Activated CD4-positive, CD25-positive, alpha-beta regulatory T cell treated with anti-CD3 and anti-CD28 coated beads, Interleukin-2, amount 50 U/mL, for 24 hours (primary cell): ENCODE measurements around the gene CD74.

Experiments
- ATAC-seq, 2 donors: fragments of 150-1000 bp; cut with Tn5 transposase; one replicate each; pipeline ENCODE4 v1.10.0; 2021; ENCODE audit warnings: mild to moderate bottlenecking in 1 of 2, moderate library complexity in 1 of 2

Gene CD74

GRCh38 chr5:150396267-150396666, 16.4 kb downstream of the CD74 start:
- ATAC-seq: no peak

DNA sequence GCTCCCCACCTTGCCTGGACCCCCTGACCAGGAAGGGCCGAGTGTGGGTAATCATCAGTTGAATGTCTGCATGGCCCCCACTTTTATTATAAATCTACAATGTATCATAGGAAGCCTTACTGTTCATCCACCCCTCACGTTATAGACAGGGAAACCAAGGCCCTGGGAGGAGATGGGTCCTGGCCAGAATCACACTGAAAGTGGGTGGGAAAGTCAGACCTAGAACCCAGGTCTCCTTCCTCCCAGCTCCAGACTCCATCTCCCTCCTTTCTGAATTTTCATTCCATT, 17.1 kb downstream of the CD74 start:
- ATAC-seq: no peak

GRCh38 chr5:150394912-150395687, 17.6 kb downstream of the CD74 start:
- ATAC-seq: no peak

DNA sequence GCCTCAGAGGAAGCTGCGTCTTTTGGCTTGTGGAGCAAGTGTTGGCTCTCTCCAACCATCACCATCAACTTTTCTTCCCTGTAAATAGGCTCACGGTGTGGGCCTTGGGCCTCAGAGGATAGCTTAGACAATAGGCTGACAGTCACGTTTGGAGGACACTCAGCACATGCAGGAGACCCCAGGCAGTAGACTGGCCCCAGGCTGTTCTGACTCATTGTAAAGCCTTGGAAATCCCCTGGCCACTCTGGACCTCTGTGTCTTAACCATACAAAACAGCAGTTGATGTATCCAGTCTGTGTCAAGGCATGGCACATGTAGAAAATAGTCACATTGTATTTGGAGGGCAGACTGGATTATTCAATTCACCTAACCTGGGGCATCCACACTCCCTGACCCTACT, 18.6 kb downstream of the CD74 start:
- peak; percentile 23 to 39 for ATAC-seq

GRCh38 chr5:150393096-150393645, 19.5 kb downstream of the CD74 start:
- no peak for ATAC-seq

DNA sequence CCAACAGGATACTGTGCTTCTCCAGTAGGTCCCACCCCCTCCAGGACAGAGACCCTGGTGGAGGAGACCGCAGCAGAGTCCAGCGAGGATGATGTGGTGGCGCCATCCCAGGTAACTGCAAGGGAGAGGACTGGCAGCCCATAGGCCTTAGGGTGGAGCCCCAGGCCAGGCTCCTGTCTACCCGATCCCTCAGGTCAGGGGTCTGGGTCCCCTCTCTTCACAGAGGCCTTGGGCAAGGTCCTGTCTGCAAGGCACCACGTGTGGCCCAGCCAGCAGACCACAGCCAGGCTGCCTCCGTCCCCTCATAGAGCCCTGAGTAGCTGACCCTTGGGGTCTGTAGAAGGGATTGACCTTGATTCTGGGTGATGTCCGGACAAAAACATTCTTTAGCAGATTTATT, 20.0 kb downstream of the CD74 start:
- ATAC-seq: no peak

GRCh38 chr5:150391986-150392385, 20.7 kb downstream of the CD74 start:
- no peak for ATAC-seq

- ATAC-seq: no peak
These were observed 21.5 kb downstream of the CD74 start for GRCh38 chr5:150391064-150391834.

DNA sequence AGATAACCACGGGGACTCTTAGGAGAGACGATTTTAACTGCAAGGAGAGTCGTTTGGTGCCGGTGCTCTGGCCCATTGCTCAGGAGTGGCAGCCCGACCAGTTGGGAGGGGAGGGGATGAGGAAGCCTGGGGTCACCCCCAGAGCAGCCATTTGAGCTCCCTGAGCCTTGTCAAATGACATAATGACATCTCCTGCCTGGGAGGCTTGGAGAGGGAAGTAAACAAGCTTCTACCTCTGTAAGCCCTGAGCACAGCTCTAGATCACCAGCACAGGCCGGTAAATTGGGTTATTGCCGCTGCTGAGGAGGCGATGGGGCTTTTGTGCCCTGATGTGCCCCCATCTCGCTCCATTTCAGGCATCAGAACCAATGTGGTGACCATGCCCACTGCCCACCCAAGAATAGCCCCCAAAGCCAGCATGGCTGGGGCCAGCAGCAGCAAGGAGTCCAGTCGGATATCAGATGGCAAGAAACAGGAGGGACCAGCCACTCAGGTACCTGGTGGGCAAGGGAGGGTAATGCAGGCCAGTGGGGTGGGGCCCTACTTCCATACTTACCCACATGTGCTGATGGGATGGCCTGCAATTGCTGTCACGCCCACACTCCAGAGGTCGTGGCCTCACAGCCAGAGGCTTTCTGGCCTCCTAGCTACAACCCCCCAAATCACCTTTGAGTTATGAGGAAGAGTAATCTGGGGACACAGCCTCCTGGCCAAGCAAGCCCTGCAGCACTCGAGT, 23.0 kb downstream of the CD74 start:
- no peak for ATAC-seq

DNA sequence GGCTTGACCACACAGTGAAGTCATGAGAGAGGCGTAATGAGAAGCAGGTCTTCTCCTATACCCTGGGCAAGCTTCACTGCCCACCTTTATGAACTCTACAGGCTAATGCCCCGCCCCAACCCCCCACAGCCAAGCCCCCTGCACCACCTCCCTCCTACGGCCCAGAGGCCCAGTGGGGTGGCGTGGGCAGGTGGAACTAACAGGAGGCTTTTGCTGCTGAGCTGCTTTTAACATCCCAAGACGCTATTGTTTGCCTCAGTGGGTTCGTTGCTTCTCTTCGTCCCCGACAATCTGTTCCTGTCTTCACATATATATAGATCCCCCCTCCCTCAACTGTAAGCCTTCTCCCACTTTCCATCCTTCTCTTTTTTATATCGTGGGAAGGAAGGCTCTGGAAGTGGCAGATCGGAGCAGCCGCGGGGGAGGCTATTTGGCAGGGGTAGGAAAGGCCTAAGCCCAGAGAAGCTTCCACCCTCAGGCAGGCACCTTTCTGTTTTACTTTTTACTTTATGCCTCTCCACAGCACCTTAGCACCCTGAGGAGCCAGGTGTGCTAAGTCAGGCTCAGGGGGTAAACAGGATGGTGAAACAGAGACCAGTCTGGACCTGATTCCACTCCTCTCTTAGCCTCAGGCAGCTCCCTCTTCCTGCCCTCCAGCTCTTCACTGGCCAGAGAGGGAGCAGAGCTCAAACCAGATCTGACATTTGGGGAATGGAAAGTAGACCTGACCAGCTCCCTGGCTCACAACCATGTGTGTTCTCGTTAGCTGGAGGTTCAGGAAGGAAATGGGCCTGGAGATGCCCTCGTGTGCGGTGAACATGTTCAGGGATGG, 26.5 kb downstream of the CD74 start:
- ATAC-seq: no peak

GRCh38 chr5:150384701-150385100, 28.0 kb downstream of the CD74 start:
- ATAC-seq: no peak

- no peak for ATAC-seq
These were observed 34.6 kb downstream of the CD74 start for GRCh38 chr5:150377964-150378694.

DNA sequence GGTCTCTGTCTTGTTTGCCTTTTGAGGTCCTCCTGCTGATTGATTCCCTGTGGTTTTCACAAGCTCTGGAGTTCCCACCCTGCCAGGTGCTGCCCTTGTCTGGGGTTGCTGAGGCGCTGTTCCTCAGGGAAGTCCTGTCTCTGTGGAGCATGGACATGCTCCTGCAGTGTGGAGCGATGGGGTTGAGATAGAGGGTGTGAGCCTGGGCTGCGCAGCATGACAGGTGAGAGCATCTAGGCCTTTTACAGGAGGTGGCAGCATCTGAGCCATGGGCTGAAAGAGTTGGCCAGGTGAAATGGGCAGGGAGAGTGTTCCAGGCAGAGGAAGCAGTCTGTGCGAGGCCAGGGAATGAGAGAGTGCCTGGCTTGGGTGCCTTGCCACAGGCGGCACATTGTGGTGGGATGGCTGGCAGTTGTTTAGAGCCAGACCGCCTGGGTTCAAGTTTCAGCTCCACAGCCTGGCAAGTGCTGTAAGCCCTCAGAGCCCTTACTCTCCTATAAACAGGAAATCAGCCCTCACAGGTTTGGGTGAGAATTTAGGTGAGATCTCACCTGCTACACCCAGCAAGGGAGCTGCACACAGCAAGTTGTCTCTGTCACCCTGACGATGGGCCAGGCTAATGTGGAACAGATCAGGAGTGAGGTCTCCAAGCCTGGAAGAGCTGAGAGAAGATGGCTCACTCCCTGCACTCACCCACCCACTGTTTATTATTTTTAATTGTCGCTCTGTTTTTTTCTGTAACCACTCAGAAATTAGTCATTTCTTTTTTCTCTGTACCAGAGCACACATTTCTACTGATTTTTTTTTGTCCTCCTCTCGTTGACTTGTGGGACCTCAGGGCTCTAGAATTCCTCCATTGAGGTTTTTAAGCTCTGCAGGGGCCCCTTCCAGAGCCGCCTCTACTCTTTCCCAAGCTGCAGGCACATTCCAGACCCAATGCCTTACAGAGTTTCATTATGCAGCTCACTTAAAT, 35.6 kb downstream of the CD74 start:
- no peak for ATAC-seq

DNA sequence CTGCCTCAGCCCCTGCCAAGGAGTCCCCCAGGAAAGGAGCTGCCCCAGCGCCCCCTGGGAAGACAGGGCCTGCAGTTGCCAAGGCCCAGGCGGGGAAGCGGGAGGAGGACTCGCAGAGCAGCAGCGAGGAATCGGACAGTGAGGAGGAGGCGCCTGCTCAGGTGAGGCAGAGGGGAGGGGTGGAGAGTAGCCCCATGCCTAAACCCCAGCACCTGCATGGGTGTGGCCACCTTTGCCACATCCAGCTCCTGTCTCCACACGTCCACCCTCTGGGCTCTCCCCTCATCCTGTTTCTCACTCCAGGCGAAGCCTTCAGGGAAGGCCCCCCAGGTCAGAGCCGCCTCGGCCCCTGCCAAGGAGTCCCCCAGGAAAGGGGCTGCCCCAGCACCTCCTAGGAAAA, 38.1 kb downstream of the CD74 start:
- ATAC-seq: no peak

DNA sequence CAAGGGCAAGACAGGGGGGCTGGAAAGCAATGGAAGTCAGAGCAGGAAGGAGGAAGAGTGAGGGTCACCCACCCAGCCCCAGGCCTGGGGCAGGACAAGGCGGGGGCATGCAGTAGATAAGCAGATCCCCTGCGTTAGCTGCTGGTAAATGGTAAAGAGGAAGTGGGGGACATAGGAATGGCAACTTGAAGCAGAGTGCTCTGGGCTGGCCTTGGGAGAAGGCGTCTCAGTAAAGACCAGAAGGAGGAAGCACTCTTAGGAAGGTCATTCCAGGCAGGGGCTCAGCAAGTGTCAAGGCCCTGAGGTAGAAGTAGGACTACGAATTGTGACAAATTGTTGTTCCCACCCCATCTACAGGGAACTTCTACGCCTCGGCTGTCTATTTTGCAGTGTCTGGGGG, 40.1 kb downstream of the CD74 start:
- no peak for ATAC-seq

DNA sequence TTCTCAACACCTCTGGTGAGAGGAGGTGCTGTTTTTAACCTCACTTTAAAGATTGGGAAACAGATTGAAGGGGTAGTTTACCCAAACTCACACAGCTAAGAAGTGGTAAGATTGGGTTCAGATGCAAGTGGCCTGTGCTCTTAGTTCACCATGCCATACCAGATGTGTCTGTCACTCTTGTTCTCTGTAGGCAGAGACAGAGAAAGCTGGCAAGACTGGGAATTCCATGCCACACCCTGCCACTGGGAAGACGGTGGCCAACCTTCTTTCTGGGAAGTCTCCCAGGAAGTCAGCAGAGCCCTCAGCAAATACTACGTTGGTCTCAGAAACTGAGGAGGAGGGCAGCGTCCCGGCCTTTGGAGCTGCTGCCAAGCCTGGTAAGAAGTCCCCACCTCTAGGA, 44.2 kb downstream of the CD74 start:
- no peak for ATAC-seq

DNA sequence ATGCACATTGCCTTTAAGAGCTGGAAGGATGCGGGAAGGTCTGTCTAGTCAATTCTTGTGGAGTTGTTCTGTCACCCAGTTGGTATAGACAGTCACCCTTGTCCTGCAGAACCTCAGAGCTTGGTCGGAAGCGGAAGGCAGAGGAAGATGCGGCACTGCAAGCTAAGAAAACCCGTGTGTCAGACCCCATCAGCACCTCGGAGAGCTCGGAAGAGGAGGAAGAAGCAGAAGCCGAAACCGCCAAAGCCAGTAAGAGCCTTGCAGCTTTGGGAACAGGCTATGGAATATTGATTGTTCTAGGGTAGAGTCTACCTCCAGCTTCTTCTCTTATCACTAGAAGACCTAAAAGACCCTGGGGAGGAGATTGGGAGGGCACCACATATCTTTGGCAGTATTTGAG, 48.7 kb downstream of the CD74 start:
- no peak for ATAC-seq

DNA sequence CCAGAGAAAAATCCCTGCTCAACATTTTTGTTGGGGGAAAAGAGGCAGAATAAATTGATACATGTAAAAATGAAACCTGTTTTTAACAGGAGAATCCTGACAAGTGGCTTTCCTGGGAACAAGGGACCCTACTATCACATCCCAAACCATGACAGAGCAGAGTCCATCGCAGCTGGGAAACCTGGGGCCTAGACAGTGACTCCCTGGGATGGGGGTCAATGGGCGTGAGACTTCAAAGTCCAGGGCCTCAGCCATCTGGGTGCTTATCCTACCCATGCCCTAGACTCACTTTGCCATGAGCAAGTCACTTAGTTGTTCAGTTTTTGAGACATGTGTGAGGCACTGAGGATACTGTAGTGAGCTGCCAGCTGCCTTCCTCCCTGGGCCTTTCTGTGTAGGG, 49.5 kb downstream of the CD74 start:
- ATAC-seq: no peak

- no peak for ATAC-seq
These were observed 51.4 kb downstream of the CD74 start for GRCh38 chr5:150361301-150361700.

DNA sequence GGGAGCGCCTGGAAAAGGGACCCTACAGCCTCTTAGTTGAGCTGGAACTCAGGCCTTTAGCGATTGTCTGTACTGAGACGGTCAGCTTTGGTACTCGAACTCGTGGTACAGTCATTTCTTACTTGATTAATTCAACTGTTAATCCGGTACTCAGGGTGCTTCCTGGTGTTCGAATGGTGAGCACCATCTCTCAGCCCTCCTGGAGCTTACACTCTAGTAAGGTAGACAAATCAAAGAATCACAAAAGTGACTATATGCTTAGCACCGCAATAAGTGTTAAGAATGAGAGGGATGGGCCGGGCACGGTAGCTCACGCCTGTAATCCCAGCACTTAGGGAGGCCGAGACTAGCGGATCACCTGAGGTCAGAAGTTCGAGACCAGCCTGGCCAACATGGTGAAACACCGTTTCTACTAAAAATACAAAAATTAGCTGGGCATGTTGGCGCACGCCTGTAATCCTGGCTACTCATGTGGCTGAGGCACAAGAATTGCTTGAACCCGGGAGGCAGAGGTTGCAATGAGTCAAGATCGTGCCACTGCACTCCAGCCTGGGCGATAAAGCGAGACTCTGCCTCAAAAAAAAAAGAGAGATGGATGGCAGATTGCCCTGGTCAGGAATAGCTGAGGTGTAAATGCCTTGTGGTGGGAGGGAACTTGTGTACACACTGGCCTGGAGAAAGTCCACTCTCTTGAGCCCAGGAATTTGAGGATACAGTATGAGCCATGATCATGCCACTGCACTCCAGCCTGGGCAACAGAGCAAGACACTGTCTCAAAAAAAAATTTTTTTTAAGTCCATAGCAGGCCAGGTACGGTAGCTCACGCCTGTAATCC, 54.2 kb downstream of the CD74 start:
- ATAC-seq: no peak
